Mammary epithelial cell (primary cell): ENCODE results near the gene HNRNPM.

Experiments used
- EZH2 ChIP-seq: IDR thresholded peaks from 2 replicates; pipeline ENCODE4 v1.6.1; 2012; ENCODE audit warnings: low read length, inconsistent platforms, borderline replicate concordance
- TF ChIP-seq, protein P1 (sequence below), 2 donors: IDR thresholded peaks in 1 of 2; conservative IDR thresholded peaks in 1 of 2; 2 replicates each; pipeline ENCODE4 v1.5.1; 2011 to 2012; ENCODE audit warnings: inconsistent platforms in 2 of 2, low read length in 2 of 2, mild to moderate bottlenecking in 2 of 2, control low read depth in 1 of 2, low read depth in 1 of 2; ENCODE audit not compliant: insufficient read depth in 1 of 2; ENCODE audit errors: extremely low read depth in 1 of 2

DNA sequence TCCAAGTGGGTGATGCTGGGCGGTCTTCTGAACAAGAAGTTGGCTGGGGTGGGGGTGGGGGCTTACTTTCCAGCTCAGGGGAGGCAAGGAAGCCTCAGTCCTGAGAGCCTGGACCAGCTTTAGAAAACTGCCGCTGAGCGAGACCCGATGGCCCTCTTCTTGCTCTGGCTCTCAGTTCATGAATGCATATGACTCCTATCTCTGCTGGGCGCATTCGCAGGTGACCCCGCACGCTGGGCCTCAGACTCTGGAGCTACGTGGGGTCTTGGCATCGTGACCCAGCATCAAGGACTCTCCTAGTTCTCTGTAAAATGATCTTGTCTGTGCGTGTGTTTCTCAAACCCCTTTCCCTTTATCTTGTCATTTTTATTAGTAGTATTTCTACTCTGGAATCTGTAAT, 37.9 kb downstream of the HNRNPM start:
- TF ChIP-seq, protein P1, sequence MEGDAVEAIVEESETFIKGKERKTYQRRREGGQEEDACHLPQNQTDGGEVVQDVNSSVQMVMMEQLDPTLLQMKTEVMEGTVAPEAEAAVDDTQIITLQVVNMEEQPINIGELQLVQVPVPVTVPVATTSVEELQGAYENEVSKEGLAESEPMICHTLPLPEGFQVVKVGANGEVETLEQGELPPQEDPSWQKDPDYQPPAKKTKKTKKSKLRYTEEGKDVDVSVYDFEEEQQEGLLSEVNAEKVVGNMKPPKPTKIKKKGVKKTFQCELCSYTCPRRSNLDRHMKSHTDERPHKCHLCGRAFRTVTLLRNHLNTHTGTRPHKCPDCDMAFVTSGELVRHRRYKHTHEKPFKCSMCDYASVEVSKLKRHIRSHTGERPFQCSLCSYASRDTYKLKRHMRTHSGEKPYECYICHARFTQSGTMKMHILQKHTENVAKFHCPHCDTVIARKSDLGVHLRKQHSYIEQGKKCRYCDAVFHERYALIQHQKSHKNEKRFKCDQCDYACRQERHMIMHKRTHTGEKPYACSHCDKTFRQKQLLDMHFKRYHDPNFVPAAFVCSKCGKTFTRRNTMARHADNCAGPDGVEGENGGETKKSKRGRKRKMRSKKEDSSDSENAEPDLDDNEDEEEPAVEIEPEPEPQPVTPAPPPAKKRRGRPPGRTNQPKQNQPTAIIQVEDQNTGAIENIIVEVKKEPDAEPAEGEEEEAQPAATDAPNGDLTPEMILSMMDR (conservative IDR thresholded peaks at IDR 0.05 in 1 of 2, IDR thresholded peaks at IDR 0.05 in 1 of 2; ENCODE audit: extremely low read depth in 1 of 2, insufficient read depth in 1 of 2, low read depth in 1 of 2, low read length in 2 of 2): no peak
- no peak for TF ChIP-seq EZH2
